Measurements from ENCODE around the gene VAPB. TPM values are rescaled to one million over a fixed set of nuclear protein-coding genes. Genes with fewer than 3 reads are reported as not detected.

VAPB gene
- polyA plus RNA-seq, 1 donor from 2014 or later, result 32.5 TPM

DNA sequence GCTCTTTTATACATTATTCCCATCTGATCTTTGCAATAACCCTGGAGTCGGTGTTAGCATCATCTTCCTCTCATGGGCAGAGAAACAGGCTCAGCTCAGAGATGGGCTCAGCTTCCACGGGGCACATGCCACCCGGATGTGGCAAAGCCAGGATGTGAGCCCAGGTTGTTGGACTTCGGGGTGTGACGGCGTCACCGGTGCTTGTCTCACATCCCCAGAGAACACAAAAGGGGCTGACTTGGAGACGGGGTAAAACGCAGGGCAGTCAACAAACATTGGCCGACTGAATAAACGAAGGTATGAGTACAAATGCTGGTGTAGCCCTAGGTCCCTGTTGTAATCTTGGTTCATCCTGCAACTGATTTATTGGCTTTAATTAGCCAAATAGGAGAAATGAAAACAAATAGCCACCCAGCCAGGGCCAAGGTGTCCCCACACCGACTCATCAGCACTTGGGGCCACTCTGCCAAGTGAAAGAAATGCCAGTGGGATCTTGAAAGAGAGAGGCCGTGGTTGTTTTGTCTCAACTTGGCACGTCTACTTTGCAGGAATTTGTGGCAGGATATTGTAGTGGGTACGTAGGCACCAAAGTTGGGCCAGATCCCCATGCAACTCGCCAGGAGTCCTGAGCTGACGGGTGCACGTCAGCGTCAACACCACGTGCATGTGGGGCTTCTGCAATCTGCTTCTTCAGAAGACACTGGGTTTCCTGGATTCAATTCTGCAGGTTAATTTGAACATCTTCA lies 83.4 kb downstream of the VAPB start:
- Histone ChIP-seq H3K4me2 (ENCODE audit: low read length) (no peak overlapping the region), H3K27ac (ENCODE audit: low read length) (no peak overlapping the region), H3K9me2 (ENCODE audit: insufficient read depth, low read length) (no peaks in the 10 kb centered on the region), H3K27me3 (ENCODE audit: insufficient read depth, low read depth, low read length) (no peaks in the 10 kb centered on the region), H2AFZ (ENCODE audit: low read depth, low read length) (no peak overlapping the region), H3K9ac (ENCODE audit: low read length) (no peak overlapping the region), H4K20me1 (ENCODE audit: insufficient read depth) (no peaks in the 10 kb centered on the region), H3K9me3 (ENCODE audit: low read length) (no peaks in the 10 kb centered on the region), H3K4me3 (ENCODE audit: low read length) (no peak overlapping the region), H3K36me3 (ENCODE audit: insufficient read depth, low read length) (no peaks in the 10 kb centered on the region), H3K79me2 (replicated peaks; ENCODE audit: insufficient read depth, low read length) (no peaks in the 10 kb centered on the region), H3F3A (ENCODE audit: insufficient read depth, low read length, poor library complexity, severe bottlenecking) (no peaks in the 10 kb centered on the region)
- TF ChIP-seq EP300 (conservative IDR thresholded peaks at IDR 0.05; ENCODE audit: poor library complexity, severe bottlenecking) (no peak), MXI1 (conservative IDR thresholded peaks at IDR 0.05; ENCODE audit: poor library complexity, severe bottlenecking) (no peak), POLR2AphosphoS5 (IDR thresholded peaks at IDR 0.05) (no peak), SMC3 (conservative IDR thresholded peaks at IDR 0.05; ENCODE audit: poor library complexity) (no peak)
- TF ChIP-seq, protein P1, sequence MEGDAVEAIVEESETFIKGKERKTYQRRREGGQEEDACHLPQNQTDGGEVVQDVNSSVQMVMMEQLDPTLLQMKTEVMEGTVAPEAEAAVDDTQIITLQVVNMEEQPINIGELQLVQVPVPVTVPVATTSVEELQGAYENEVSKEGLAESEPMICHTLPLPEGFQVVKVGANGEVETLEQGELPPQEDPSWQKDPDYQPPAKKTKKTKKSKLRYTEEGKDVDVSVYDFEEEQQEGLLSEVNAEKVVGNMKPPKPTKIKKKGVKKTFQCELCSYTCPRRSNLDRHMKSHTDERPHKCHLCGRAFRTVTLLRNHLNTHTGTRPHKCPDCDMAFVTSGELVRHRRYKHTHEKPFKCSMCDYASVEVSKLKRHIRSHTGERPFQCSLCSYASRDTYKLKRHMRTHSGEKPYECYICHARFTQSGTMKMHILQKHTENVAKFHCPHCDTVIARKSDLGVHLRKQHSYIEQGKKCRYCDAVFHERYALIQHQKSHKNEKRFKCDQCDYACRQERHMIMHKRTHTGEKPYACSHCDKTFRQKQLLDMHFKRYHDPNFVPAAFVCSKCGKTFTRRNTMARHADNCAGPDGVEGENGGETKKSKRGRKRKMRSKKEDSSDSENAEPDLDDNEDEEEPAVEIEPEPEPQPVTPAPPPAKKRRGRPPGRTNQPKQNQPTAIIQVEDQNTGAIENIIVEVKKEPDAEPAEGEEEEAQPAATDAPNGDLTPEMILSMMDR (IDR thresholded peaks at IDR 0.05; ENCODE audit: poor library complexity, severe bottlenecking), result no peak

GRCh38 chr20:58473453-58474425 lies 84.7 kb downstream of the VAPB start:
- no peaks in the 10 kb centered on the region for H4K20me1 ChIP-seq (ENCODE audit: insufficient read depth)
- no peaks in the 10 kb centered on the region for H3F3A ChIP-seq (ENCODE audit: insufficient read depth, low read length, poor library complexity, severe bottlenecking)
- no peak overlapping the region for H3K27ac ChIP-seq (ENCODE audit: low read length)
- no peak overlapping the region for H3K4me2 ChIP-seq (ENCODE audit: low read length)
- no peaks in the 10 kb centered on the region for H3K36me3 ChIP-seq (ENCODE audit: insufficient read depth, low read length)
- no peak overlapping the region for H2AFZ ChIP-seq (ENCODE audit: low read depth, low read length)
- TF ChIP-seq TAF1 (IDR thresholded peaks at IDR 0.05; ENCODE audit: low read depth), result no peak
- no peak for TF ChIP-seq RAD21 (conservative IDR thresholded peaks at IDR 0.05)
- no peak for TF ChIP-seq REST (IDR thresholded peaks at IDR 0.05; ENCODE audit: borderline replicate concordance)
- TF ChIP-seq EZH2 (IDR thresholded peaks at IDR 0.05; ENCODE audit: borderline replicate concordance, insufficient read depth, low read length, poor library complexity, severe bottlenecking), result no peak
- TF ChIP-seq POLR2AphosphoS5 (IDR thresholded peaks at IDR 0.05), result no peak
- TF ChIP-seq EP300 (conservative IDR thresholded peaks at IDR 0.05; ENCODE audit: poor library complexity, severe bottlenecking), result no peak
- TF ChIP-seq, protein P1 (IDR thresholded peaks at IDR 0.05; ENCODE audit: poor library complexity, severe bottlenecking), result no peak
- no peak for TF ChIP-seq MXI1 (conservative IDR thresholded peaks at IDR 0.05; ENCODE audit: poor library complexity, severe bottlenecking)
- no peak for TF ChIP-seq SMC3 (conservative IDR thresholded peaks at IDR 0.05; ENCODE audit: poor library complexity)
- no peaks in the 10 kb centered on the region for H3K27me3 ChIP-seq (ENCODE audit: insufficient read depth, low read depth, low read length)
- H3K79me2 ChIP-seq (replicated peaks; ENCODE audit: insufficient read depth, low read length), result no peaks in the 10 kb centered on the region
- no peaks in the 10 kb centered on the region for H3K9me2 ChIP-seq (ENCODE audit: insufficient read depth, low read length)
- H3K4me3 ChIP-seq (ENCODE audit: low read length), result no peak overlapping the region
- peaks cover 6% of the 10 kb centered on the region for H3K9me3 ChIP-seq (ENCODE audit: low read length)
- H3K9ac ChIP-seq (ENCODE audit: low read length), result no peak overlapping the region

Data from neural cell (in vitro differentiated cells).